RWPE2 (cell line): ENCODE data around the gene UBE4A.

Experiments used
- ATAC-seq: fragments of 200-7000 bp; cut with Tn5 transposase; 3 replicates; pipeline ENCODE4 v1.9.1; 2021; ENCODE audit warnings: low read depth
- DNase-seq: peaks from one replicate; pipeline ENCODE4 v3.0.0-alpha.2; 2020; ENCODE audit warnings: low spot score
- H3K27ac ChIP-seq: fragments of 450-650 bp; 2 replicates; pipeline ENCODE4 v1.5.1; 2017; ENCODE audit warnings: mild to moderate bottlenecking; ENCODE audit not compliant: poor library complexity, severe bottlenecking
- H3K27me3 ChIP-seq: fragments of 250-450 bp; sonication (Bioruptor Pico); 2 replicates; pipeline ENCODE4 v1.5.1; 2021; ENCODE audit warnings: mild to moderate bottlenecking, moderate library complexity; ENCODE audit not compliant: insufficient read depth, poor library complexity, severe bottlenecking
- H3K36me3 ChIP-seq: fragments of 250-450 bp; sonication (Bioruptor Pico); 2 replicates; pipeline ENCODE4 v1.5.1; 2020; ENCODE audit warnings: low read depth, mild to moderate bottlenecking, moderate library complexity
- H3K4me1 ChIP-seq: fragments of 250-450 bp; sonication (Bioruptor Pico); 2 replicates; pipeline ENCODE4 v1.5.1; 2021; ENCODE audit warnings: mild to moderate bottlenecking, moderate library complexity; ENCODE audit not compliant: insufficient read depth, poor library complexity, severe bottlenecking
- H3K4me3 ChIP-seq: fragments of 250-450 bp; sonication (Bioruptor Pico); 2 replicates; pipeline ENCODE4 v1.5.1; 2021; ENCODE audit warnings: mild to moderate bottlenecking, moderate library complexity; ENCODE audit not compliant: severe bottlenecking
- H3K9me3 ChIP-seq: fragments of 250-450 bp; sonication (Bioruptor Pico); 2 replicates; pipeline ENCODE4 v1.5.1; 2021; ENCODE audit warnings: mild to moderate bottlenecking, moderate library complexity; ENCODE audit not compliant: severe bottlenecking
- CTCF ChIP-seq: fragments of 450-650 bp; IDR thresholded peaks from one replicate; pipeline ENCODE4 v1.5.1; 2017; ENCODE audit warnings: mild to moderate bottlenecking, moderate library complexity; ENCODE audit not compliant: poor library complexity, severe bottlenecking

UBE4A gene

GRCh38 chr11:118366287-118366686 is 6.9 kb downstream of the UBE4A start:
- no peak overlapping the region for H3K4me3 ChIP-seq
- DNase-seq (no peak), ATAC-seq (no peak)
- no peaks in the 10 kb centered on the region for H3K27me3 ChIP-seq
- no peaks in the 10 kb centered on the region for H3K4me1 ChIP-seq
- no peaks in the 10 kb centered on the region for H3K9me3 ChIP-seq
- no peak overlapping the region for H3K27ac ChIP-seq
- no peak for TF ChIP-seq CTCF
- peaks cover 64% of the 10 kb centered on the region for H3K36me3 ChIP-seq

- Histone ChIP-seq H3K27ac (no peak overlapping the region), H3K27me3 (no peaks in the 10 kb centered on the region), H3K4me3 (no peak overlapping the region), H3K9me3 (no peaks in the 10 kb centered on the region), H3K4me1 (no peaks in the 10 kb centered on the region), H3K36me3 (peaks cover 70% of the 10 kb centered on the region)
- ATAC-seq (no peak), DNase-seq (no peak)
- TF ChIP-seq CTCF: no peak
These were observed 11.4 kb downstream of the UBE4A start for GRCh38 chr11:118370774-118371173.

GRCh38 chr11:118373263-118373662 is 13.9 kb downstream of the UBE4A start:
- H3K36me3 ChIP-seq: peaks cover 74% of the 10 kb centered on the region
- ATAC-seq: no peak
- TF ChIP-seq CTCF: no peak

GRCh38 chr11:118373871-118374270 is 14.5 kb downstream of the UBE4A start:
- Histone ChIP-seq H3K27me3 (no peaks in the 10 kb centered on the region), H3K9me3 (no peaks in the 10 kb centered on the region), H3K4me1 (no peaks in the 10 kb centered on the region), H3K36me3 (peaks cover 74% of the 10 kb centered on the region), H3K27ac (no peak overlapping the region), H3K4me3 (no peak overlapping the region)
- ATAC-seq (no peak), DNase-seq (no peak)
- no peak for TF ChIP-seq CTCF

More at GRCh38 chr11:118373263-118373662, 13.9 kb downstream of the UBE4A start:
- no peak for DNase-seq
- H3K27me3 ChIP-seq: no peaks in the 10 kb centered on the region
- no peak overlapping the region for H3K27ac ChIP-seq
- no peaks in the 10 kb centered on the region for H3K9me3 ChIP-seq
- no peak overlapping the region for H3K4me3 ChIP-seq
- no peaks in the 10 kb centered on the region for H3K4me1 ChIP-seq

GRCh38 chr11:118374729-118375128 is 15.3 kb downstream of the UBE4A start:
- Histone ChIP-seq H3K4me3 (no peak overlapping the region), H3K9me3 (no peaks in the 10 kb centered on the region), H3K36me3 (peaks cover 78% of the 10 kb centered on the region), H3K27ac (no peak overlapping the region), H3K27me3 (no peaks in the 10 kb centered on the region), H3K4me1 (no peaks in the 10 kb centered on the region)
- ATAC-seq (no peak), DNase-seq (no peak)
- TF ChIP-seq CTCF: no peak
